ENCODE results near the gene FAM200A. TPM values are rescaled to one million over a fixed set of nuclear protein-coding genes. Genes with fewer than 3 reads are reported as not detected.

The FAM200A gene
- total RNA-seq, 3 donors from 2014 or later (not counting 1 experiment from before 2014, with no cell fraction given) = 2.3 to 3.1 (median 2.6) TPM

DNA sequence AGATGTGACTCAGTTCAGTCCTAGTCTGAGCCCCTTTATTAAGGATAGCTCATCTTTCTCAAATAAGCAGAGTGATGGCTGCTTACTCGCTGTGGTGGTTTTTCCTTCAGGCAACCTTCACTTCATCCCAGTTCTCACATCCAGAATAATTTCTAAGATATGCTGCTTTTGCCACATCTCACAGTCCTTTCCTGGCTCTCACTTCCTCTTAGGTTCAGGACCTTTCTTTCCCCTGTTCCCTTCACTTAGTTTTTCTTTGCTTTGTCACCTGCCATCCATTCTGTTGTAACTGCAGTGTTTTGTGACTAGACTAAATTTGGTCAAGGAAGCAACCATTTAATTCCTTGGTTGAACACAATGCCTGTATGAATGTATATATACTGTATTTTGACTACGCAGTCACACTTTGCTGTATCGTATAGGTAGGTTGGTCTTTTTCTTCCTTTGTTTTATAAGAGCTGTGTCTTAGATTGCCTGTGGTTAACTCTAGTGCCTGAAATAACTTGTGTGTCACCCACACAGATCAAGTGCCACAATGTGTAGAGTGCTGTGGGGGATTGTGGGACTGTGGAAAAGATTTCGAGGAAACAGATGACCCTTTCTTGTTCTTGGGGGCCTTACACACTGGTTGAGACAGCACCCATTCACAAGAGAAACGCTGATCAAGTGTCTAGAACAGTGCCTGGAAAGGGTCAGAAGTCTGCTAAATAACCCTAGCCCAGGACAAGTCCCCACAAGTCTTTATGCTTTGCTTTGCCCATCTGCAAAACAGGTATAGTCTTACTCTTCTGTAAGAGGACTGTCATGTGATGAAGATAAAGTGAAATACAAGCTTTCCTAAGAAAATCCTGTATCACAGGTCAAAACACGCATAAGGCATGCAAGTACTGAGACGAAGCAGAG, 9.2 kb upstream of the FAM200A start:
- WGBS (ENCODE audit: insufficient coverage) = 91% methylated on average over 7 of the region's 7 CpGs
- H3K27ac ChIP-seq (ENCODE audit: low read length) = no peak overlapping the region
- TF ChIP-seq, protein P1, sequence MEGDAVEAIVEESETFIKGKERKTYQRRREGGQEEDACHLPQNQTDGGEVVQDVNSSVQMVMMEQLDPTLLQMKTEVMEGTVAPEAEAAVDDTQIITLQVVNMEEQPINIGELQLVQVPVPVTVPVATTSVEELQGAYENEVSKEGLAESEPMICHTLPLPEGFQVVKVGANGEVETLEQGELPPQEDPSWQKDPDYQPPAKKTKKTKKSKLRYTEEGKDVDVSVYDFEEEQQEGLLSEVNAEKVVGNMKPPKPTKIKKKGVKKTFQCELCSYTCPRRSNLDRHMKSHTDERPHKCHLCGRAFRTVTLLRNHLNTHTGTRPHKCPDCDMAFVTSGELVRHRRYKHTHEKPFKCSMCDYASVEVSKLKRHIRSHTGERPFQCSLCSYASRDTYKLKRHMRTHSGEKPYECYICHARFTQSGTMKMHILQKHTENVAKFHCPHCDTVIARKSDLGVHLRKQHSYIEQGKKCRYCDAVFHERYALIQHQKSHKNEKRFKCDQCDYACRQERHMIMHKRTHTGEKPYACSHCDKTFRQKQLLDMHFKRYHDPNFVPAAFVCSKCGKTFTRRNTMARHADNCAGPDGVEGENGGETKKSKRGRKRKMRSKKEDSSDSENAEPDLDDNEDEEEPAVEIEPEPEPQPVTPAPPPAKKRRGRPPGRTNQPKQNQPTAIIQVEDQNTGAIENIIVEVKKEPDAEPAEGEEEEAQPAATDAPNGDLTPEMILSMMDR (IDR thresholded peaks at IDR 0.05) = no peak
- H3K9me3 ChIP-seq (ENCODE audit: control insufficient read depth, insufficient read depth, low read length) = no peaks in the 10 kb centered on the region
- peaks cover 45 to 54% of the 10 kb centered on the region in 2 donors for H3K4me1 Mint-ChIP-seq
- ATAC-seq (no peak), DNase-seq (no peak)
- H3K27me3 ChIP-seq (ENCODE audit: control insufficient read depth, insufficient read depth, low read length) = no peaks in the 10 kb centered on the region
- no peak overlapping the region for H3K4me3 ChIP-seq (ENCODE audit: low read length)
- H3K9me3 Mint-ChIP-seq = no peaks in the 10 kb centered on the region
- intact Hi-C loops (cut with micrococcal nuclease) = no loop called here
- H3K36me3 Mint-ChIP-seq = peaks cover 27% of the 10 kb centered on the region
- peaks cover 32% of the 10 kb centered on the region for H3K4me1 ChIP-seq (ENCODE audit: control insufficient read depth, insufficient read depth, low read length)
- peak overlapping the region; percentile 36 for H3K4me3 Mint-ChIP-seq
- H3K27ac Mint-ChIP-seq = peak overlapping the region; percentile 73 to 98
- H3K36me3 ChIP-seq (ENCODE audit: control insufficient read depth, insufficient read depth, low read length) = peaks cover 51% of the 10 kb centered on the region
- H3K27me3 Mint-ChIP-seq (ENCODE audit: low read depth in 2 of 2) = no peaks in the 10 kb centered on the region

DNA sequence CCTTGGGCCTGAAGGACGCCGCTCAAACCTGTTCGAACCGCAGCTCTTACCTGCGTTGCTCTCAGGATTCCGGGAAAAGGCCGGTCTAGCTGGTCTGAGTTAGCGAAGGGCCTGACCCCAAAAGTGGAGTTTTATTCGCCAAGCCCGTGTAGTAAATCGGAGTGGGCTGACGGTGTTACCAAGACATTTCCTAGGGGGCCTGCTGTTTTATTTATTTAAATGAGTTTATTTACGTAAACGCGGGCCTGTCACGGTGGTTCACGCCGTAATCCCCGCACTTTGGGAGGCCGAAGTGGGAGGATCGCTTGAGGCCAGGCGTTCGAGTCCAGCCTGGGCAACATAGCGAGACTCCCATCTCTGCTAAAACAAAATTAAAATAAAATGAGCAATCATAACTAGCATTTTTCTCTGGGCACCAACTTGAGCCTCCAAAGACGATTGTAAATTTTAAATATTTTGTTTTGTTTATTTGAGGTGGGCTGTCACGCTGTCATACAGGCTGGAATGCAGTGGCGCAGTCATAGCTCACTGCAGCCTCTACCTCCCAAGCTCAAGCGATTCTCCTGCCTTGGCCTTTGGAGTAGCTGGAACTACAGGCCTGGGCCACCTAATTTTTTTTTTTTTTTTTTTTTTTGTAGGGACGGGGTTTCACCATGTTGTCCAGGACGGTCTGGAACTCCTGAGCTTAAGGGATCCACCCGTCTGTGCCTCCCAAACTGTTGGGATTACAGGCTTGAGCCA, 7.4 kb upstream of the FAM200A start:
- no peaks in the 10 kb centered on the region for H3K27me3 Mint-ChIP-seq (ENCODE audit: low read depth in 2 of 2)
- H3K27ac ChIP-seq (ENCODE audit: low read length) = peak overlapping the region; percentile 95
- peaks cover 54 to 56% of the 10 kb centered on the region in 2 donors for H3K4me1 Mint-ChIP-seq
- peak overlapping the region; percentile 98 to 99 for H3K27ac Mint-ChIP-seq
- peaks cover 24% of the 10 kb centered on the region for H3K36me3 Mint-ChIP-seq
- no peaks in the 10 kb centered on the region for H3K9me3 ChIP-seq (ENCODE audit: control insufficient read depth, insufficient read depth, low read length)
- peak overlapping the region; percentile 98 for H3K4me3 ChIP-seq (ENCODE audit: low read length)
- DNase-seq (peak in 1 of 2 donors; percentile 55), ATAC-seq (no peak)
- peaks cover 39% of the 10 kb centered on the region for H3K36me3 ChIP-seq (ENCODE audit: control insufficient read depth, insufficient read depth, low read length)
- H3K27me3 ChIP-seq (ENCODE audit: control insufficient read depth, insufficient read depth, low read length) = no peaks in the 10 kb centered on the region
- intact Hi-C loops (cut with micrococcal nuclease) = loop anchor here (2.0 kb wide), 1 partner anchor 57 kb away; the partner anchor contains the start of gene ZSCAN25
- WGBS (ENCODE audit: insufficient coverage) = 25% methylated on average over 30 of the region's 31 CpGs
- TF ChIP-seq, protein P1 (IDR thresholded peaks at IDR 0.05) = no peak
- peak overlapping the region; percentile 94 for H3K4me3 Mint-ChIP-seq
- H3K4me1 ChIP-seq (ENCODE audit: control insufficient read depth, insufficient read depth, low read length) = peaks cover 32% of the 10 kb centered on the region
- no peaks in the 10 kb centered on the region for H3K9me3 Mint-ChIP-seq

- Mint-ChIP-seq H3K4me3 (peak within 1 kb of the TSS; percentile 94), H3K27me3 (ENCODE audit: low read depth in 2 of 2) (no peaks in the 10 kb centered on the region), H3K4me1 (peaks cover 48 to 50% of the 10 kb centered on the region in 2 donors), H3K27ac (peak within 1 kb of the TSS; percentile 98 to 99), H3K9me3 (no peaks in the 10 kb centered on the region), H3K36me3 (peaks cover 16% of the 10 kb centered on the region)
- TF ChIP-seq, protein P1 (IDR thresholded peaks at IDR 0.05) = no peak
- no peaks in the 10 kb centered on the region for H3K9me3 ChIP-seq (ENCODE audit: control insufficient read depth, insufficient read depth, low read length)
- ATAC-seq (peak; percentile 80 to 94 (median 86)), DNase-seq (peak; percentile 94 to 95)
- under 1% methylated on average over 73 of the region's 73 CpGs for WGBS (ENCODE audit: insufficient coverage)
- intact Hi-C loops (cut with micrococcal nuclease) = loop anchor here (2.0 kb wide), 1 partner anchor 58 kb away; the partner anchor contains the start of gene ZSCAN25
- peak within 1 kb of the TSS; percentile 95 for H3K27ac ChIP-seq (ENCODE audit: low read length)
- H3K4me3 ChIP-seq (ENCODE audit: low read length) = peak within 1 kb of the TSS; percentile 98
- peaks cover 36% of the 10 kb centered on the region for H3K36me3 ChIP-seq (ENCODE audit: control insufficient read depth, insufficient read depth, low read length)
- H3K27me3 ChIP-seq (ENCODE audit: control insufficient read depth, insufficient read depth, low read length) = no peaks in the 10 kb centered on the region
- H3K4me1 ChIP-seq (ENCODE audit: control insufficient read depth, insufficient read depth, low read length) = peaks cover 32% of the 10 kb centered on the region
Measured at GRCh38 chr7:99558306-99559174, 6.6 kb upstream of the FAM200A start, which contains the start of gene ZNF655. Gene ZNF655 (plus strand): TSS chr7:99558642. CDS start chr7:99560560, 1,918 bp downstream.

All from natural killer cell (primary cell).